GM12875 (cell line): ENCODE measurements around the gene PRKCA.

Source experiments
- H3K4me3 ChIP-seq: one replicate; pipeline ENCODE4 v1.5.1; 2011; ENCODE audit warnings: low read depth, low read length, control low read depth
- CTCF ChIP-seq: IDR thresholded peaks from 2 replicates; pipeline ENCODE4 v1.5.1; 2011; ENCODE audit warnings: low read depth, mild to moderate bottlenecking, control low read depth, inconsistent platforms, low read length, moderate library complexity, borderline replicate concordance; ENCODE audit not compliant: insufficient read depth

Gene PRKCA

GRCh38 chr17:66466840-66467367 lies 164.5 kb downstream of the PRKCA start:
- TF ChIP-seq CTCF = no peak
- no peak overlapping the region for H3K4me3 ChIP-seq

DNA sequence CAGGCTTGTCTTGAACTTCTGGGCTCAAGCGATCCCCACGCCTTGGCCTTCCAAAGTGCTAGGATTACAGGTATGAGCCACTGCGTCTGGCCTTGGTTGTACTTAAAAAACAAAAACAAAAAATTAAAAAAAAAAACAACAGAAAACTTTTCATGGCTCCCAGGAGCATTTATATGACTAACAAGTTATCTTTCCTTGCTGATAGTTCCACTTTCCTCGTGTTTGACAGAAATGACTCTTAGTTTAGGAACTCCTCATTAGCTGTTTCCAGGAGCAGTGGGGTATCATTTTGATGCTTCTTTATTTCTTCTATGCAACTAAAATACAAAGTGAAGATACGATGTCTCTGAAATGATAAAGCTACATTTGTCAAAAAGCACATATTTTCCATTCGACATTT lies 165.4 kb downstream of the PRKCA start:
- TF ChIP-seq CTCF = no peak
- H3K4me3 ChIP-seq = no peak overlapping the region

DNA sequence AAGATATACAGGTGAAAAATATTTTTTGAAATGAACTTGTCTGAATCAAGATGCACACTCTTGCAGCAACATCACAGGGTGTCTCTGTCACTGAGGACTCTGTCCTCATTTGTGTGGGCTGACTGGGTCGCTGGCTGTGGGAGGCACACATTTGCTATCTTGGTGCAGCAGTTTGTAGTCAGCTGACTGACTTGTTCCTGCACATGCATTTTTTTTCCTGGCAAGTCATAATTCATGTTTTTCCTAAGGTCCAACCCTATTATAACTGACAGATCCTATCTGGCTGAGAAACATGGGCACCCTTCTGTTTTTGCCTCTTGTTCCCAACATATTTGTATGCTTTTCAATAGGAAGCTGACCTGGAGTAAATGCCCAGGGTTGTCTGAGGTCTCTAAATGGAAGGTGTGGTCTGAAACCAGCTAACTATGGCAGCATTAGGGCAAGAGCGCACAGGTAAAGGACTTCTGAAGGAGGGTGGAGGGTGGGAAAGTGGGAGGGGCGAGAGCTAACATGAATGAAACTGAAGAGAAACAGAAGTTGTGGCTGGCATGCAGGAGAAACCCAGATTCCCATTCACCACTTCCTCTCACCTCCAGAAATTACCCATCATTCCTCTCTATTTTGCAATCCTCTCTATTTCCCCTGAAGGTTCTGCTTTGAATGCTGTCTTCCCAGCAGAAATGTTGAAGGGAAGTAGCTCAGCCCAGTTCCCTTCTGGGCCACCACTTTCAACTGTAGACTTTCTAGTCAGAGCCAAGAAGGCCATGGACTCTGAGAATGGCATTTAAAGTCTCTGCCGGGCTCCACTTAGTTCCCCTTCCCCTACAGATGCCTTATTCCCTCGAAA lies 166.1 kb downstream of the PRKCA start:
- H3K4me3 ChIP-seq = no peak overlapping the region
- no peak for TF ChIP-seq CTCF

GRCh38 chr17:66469088-66469442 lies 166.7 kb downstream of the PRKCA start:
- H3K4me3 ChIP-seq = no peak overlapping the region
- TF ChIP-seq CTCF = no peak

GRCh38 chr17:66469461-66469860 lies 167.0 kb downstream of the PRKCA start:
- TF ChIP-seq CTCF = no peak
- H3K4me3 ChIP-seq = no peak overlapping the region

GRCh38 chr17:66469890-66470289 lies 167.5 kb downstream of the PRKCA start:
- no peak for TF ChIP-seq CTCF
- H3K4me3 ChIP-seq = no peak overlapping the region

GRCh38 chr17:66472123-66472522 lies 169.7 kb downstream of the PRKCA start:
- H3K4me3 ChIP-seq = no peak overlapping the region

More at GRCh38 chr17:66472123-66472522, 169.7 kb downstream of the PRKCA start:
- TF ChIP-seq CTCF = no peak
